Choroid plexus epithelial cell (primary cell): ENCODE results near the gene MPZL3.

Experiments used
- DNase-seq: peaks from one replicate; pipeline ENCODE4 v3.0.0-alpha.2; 2010; ENCODE audit warnings: low read depth
- H3K4me3 ChIP-seq: 2 replicates; pipeline ENCODE4 v1.5.1; 2011; ENCODE audit warnings: low read depth, mild to moderate bottlenecking, control low read depth, low read length, moderate library complexity
- TF ChIP-seq, protein P1 (sequence below): conservative IDR thresholded peaks from 2 replicates; pipeline ENCODE4 v1.5.1; 2011; ENCODE audit warnings: low read depth, mild to moderate bottlenecking, control low read depth, inconsistent platforms, low read length, moderate library complexity

The MPZL3 gene

DNA sequence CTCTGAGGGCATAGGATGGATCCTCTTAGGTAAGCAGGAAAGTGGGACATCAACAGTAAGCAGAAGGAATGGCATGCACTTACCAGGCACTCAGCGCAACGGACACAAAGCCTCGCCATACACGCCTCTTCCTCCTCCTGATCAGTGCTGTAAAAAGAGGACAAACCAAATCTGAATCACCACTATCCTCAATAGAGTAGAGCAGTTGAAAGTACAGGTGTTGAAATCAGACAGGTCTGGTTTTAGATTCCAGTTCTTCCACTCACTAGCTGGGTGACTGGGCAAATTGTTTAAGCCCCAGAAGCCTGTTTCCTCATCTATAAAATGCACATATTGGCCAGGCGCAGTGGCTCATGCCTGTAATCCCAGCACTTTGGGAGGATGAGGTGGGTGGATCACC is 18.8 kb downstream of the MPZL3 start:
- TF ChIP-seq, protein P1, sequence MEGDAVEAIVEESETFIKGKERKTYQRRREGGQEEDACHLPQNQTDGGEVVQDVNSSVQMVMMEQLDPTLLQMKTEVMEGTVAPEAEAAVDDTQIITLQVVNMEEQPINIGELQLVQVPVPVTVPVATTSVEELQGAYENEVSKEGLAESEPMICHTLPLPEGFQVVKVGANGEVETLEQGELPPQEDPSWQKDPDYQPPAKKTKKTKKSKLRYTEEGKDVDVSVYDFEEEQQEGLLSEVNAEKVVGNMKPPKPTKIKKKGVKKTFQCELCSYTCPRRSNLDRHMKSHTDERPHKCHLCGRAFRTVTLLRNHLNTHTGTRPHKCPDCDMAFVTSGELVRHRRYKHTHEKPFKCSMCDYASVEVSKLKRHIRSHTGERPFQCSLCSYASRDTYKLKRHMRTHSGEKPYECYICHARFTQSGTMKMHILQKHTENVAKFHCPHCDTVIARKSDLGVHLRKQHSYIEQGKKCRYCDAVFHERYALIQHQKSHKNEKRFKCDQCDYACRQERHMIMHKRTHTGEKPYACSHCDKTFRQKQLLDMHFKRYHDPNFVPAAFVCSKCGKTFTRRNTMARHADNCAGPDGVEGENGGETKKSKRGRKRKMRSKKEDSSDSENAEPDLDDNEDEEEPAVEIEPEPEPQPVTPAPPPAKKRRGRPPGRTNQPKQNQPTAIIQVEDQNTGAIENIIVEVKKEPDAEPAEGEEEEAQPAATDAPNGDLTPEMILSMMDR = no peak
- DNase-seq = no peak
- no peak overlapping the region for H3K4me3 ChIP-seq

DNA sequence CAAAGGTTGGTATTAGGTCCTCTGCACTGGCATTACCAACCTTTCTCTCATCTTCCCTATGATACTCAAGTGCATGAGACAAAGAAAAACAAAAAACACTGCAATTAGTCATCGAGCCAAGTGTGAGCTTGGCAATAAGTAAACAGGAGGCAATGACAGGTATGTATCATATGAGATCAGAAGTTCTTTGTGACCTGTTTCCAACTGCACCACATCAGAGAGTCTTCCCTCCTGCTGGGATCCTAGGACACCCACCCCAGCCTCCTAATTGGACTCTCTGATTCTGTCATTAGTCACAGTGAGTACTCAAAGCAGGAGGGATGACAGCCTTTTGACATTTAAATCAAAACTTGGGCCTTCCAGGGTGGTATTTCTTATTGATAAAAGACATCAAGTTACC is 19.5 kb downstream of the MPZL3 start:
- no peak overlapping the region for H3K4me3 ChIP-seq
- TF ChIP-seq, protein P1 = no peak
- DNase-seq = no peak

DNA sequence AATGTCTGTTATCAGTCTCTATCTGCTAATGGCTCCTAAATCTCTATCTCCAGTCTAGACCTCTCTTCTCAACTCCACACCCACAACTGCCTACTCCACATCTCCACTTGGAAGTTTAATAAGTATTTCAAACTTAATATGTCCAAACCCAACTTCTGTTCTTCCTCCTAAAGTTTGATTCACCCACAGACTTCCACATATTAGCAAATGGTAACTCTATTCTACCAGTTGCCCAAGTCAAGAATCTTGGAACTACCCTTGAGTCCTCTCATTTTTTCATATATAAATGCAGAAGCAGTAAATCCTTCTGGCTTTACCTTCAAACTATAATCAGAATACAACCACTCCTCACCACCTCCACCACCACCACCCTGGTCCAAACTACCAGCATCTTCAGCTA is 20.7 kb downstream of the MPZL3 start:
- DNase-seq = no peak
- H3K4me3 ChIP-seq = no peak overlapping the region
- TF ChIP-seq, protein P1 = no peak

DNA sequence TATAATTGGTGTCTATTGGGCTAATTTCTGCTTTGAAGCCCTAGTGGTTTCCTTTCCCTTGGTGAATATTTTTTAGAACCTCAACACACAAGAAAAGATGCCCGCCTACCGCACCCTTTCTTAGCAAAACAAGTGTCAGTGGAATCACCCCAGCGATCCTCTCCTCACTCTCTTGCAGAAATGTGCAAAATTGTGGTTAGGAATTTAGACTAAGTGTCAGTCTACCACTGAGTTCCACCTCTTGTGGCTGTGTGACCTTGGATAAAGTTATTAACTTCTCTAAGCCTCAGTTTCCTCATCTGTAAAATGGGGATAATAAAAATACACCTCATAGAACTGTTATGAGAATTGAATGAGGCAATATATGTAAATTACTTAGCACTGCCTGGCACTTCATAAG is 22.1 kb downstream of the MPZL3 start:
- TF ChIP-seq, protein P1 = no peak
- DNase-seq = no peak
- H3K4me3 ChIP-seq = no peak overlapping the region

DNA sequence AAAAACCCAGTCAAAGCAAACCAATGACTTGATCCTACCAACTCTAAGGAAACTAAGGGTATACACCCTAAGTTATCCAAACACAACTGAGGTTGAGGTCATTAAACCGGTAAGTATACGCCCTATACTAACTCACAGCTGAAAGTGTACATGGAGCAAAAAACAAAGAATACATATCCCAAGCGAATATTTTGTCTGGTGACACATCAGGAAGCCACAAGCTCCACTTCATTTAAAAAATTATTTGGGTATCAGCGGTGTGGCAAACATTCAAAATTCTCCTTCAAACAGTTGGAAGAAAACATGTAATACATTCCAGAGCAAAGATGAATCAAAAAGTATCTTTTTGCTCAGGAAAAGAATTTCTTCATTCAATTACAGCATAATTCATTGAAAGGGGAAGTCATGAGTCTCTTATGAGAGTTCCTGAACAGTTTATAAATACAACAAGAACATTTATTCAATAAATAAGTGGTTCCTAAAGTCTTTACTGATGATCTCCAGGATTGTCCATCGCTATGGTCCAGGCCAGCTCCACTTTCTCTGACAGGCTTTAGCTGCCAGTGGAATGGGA is 22.8 kb downstream of the MPZL3 start:
- TF ChIP-seq, protein P1 = no peak
- H3K4me3 ChIP-seq = no peak overlapping the region
- no peak for DNase-seq

DNA sequence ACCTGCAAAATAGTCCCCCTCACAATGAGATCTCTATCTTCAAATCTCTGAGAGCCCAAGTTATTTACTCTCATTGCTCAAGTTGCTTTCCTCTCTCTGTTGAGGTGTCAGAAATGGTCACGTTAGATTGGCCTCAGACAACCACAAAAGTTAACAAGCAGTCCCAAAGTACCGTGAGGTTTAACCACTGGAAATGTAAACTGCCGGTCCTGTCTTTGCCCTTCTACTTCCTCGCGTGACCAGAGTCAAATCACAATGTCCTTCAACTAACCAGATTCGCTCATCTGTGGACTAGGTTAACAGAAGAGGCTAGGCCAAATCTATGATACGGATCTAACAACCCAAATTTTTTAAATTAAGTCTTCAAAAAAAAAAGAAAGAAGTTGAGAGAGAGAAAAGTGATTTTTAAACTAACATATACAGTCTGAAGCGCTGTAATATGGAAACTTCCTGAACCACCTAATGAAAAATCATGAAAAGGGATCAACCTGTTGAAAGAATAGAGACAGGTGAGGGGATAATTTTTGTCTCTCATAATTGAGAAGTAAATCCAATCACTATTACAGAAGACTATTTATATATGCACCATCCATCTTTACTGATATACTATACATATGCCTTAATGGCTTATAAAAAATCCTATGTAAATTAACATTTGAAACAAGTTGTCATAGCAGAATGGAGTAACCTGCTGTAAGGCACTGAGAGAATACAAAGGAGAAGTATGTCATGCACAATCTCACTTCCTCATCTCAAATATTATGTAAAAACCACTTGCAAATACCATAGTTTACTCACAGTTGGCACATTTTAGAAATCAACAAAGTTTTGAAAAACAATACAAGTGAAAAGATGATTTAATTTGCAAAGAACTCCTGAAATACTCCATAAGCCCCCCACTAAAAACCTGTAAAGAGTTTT is 24.0 kb downstream of the MPZL3 start:
- TF ChIP-seq, protein P1 = no peak
- DNase-seq = no peak

More for the DNA sequence above, 24.0 kb downstream of the MPZL3 start:
- H3K4me3 ChIP-seq = no peak overlapping the region
